Duodenal mucosa (tissue), 2 donors: ENCODE data around the gene MICAL3.

ENCODE experiments used
- H3K27ac ChIP-seq: one replicate; pipeline ENCODE4 v1.7.0; 2013; ENCODE audit warnings: low read depth, low read length
- H3K27me3 ChIP-seq, 2 donors: one replicate each; pipeline ENCODE4 v1.7.0; 2013; ENCODE audit warnings: low read length in 2 of 2, control low read depth in 1 of 2; ENCODE audit not compliant: insufficient read depth in 2 of 2, control insufficient read depth in 1 of 2
- H3K36me3 ChIP-seq, 2 donors: one replicate each; pipeline ENCODE4 v1.7.0; 2013; ENCODE audit warnings: low read length in 2 of 2, control low read depth in 1 of 2; ENCODE audit not compliant: insufficient read depth in 2 of 2, control insufficient read depth in 1 of 2
- H3K4me1 ChIP-seq, 2 donors: one replicate each; pipeline ENCODE4 v1.7.0; 2013; ENCODE audit warnings: low read length in 2 of 2, control low read depth in 1 of 2; ENCODE audit not compliant: insufficient read depth in 2 of 2, control insufficient read depth in 1 of 2
- H3K4me3 ChIP-seq, 2 donors: one replicate each; pipeline ENCODE4 v1.7.0; 2013; ENCODE audit warnings: low read length in 2 of 2, low read depth in 1 of 2
- H3K9ac ChIP-seq, 2 donors: one replicate each; pipeline ENCODE4 v1.7.0; 2013; ENCODE audit warnings: low read length in 2 of 2, low read depth in 1 of 2
- H3K9me3 ChIP-seq, 2 donors: one replicate each; pipeline ENCODE4 v1.7.0; 2013; ENCODE audit warnings: low read length in 2 of 2, control low read depth in 1 of 2; ENCODE audit not compliant: control insufficient read depth in 1 of 2

The MICAL3 gene

DNA sequence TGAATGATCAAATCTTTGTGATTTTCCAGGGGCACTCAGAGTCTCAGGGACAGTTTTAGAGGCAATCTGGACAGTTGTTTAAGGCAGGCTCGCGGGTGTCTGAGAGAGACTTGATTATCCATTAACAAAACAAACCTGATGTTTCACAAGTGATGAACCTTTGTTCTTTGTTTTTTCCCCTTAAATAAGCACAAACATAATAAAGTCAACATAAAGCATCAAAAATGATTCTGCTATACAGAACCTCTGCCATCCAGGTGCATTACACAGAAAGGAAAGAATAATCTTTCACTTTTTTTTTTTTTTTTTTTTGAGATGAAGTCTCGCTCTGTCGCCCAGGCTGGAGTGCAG, 263.2 kb downstream of the MICAL3 start:
- H3K9ac ChIP-seq = no peak overlapping the region
- no peak overlapping the region for H3K27ac ChIP-seq
- H3K27me3 ChIP-seq = no peaks in the 10 kb centered on the region
- H3K4me3 ChIP-seq = no peak overlapping the region
- no peaks in the 10 kb centered on the region for H3K4me1 ChIP-seq
- no peaks in the 10 kb centered on the region for H3K36me3 ChIP-seq
- no peaks in the 10 kb centered on the region for H3K9me3 ChIP-seq

DNA sequence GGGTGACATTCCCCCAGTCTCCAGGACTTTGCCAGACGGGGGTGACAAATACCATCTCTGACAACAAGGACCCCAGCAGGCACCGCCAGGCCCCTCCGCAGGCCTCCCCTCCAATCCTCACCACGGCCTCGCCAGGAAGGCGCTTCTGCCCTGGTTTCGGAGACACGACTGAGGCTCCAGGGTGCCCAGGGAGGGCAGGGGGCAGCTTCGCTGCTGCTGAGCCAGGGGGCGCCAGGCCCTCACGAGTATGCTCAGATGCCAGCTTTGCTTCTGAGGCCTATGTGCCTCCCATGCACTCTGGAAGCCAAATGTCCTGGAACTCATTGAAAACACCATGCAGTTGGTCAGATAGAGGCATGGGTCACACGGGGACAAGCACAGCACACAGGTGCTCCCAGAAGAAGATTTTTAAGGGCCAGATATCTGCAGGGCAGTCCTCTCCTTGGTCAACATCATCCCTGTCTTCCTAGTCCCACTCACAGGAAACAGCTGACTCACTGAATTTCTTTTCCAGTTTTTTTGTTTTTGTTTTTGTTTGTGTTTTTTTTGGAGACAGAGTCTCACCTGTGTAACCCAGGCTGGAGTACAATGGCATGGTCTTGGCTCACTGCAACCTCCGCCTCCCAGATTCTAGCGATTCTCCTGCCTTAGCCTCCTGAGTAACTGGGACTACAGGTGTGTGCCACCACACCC, 270.0 kb downstream of the MICAL3 start:
- Histone ChIP-seq H3K27ac (no peak overlapping the region), H3K4me3 (no peak overlapping the region), H3K9ac (no peak overlapping the region)

DNA sequence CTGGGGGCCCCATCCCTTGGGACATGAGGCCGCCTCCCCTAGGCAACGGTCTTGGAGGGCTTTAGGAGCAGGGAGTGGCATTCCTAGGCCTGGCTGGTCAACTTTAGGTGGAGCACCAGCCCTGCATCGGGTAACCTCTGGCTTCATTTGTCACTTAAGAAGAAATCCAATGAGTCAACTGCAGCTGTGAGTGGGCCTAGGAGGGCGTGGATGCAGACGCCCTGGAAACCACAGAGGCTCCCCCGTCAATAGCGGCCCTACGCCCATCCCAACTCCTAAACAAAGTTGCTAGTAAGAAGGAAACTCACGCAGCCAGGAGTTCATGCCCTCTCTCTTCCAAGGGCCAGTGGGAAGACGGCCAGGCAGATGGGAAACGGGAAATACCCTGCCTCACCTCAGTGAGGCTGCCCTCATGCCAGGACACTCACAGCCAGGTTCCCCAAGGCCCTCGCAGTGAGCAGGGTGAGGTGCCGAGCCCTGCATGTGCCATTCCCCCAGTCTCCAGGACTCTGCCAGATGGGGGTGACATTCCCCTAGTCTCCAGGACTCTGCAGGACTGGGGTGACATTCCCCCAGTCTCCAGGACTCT, 270.9 kb downstream of the MICAL3 start:
- H3K4me3 ChIP-seq = no peak overlapping the region
- no peak overlapping the region for H3K27ac ChIP-seq
- no peaks in the 10 kb centered on the region for H3K4me1 ChIP-seq
- H3K9me3 ChIP-seq = no peaks in the 10 kb centered on the region
- H3K9ac ChIP-seq = no peak overlapping the region
- peaks cover 0 to 5% of the 10 kb centered on the region in 2 donors for H3K36me3 ChIP-seq
- no peaks in the 10 kb centered on the region for H3K27me3 ChIP-seq

More for the DNA sequence above, 270.0 kb downstream of the MICAL3 start:
- no peaks in the 10 kb centered on the region for H3K4me1 ChIP-seq
- H3K27me3 ChIP-seq = no peaks in the 10 kb centered on the region
- H3K9me3 ChIP-seq = no peaks in the 10 kb centered on the region
- H3K36me3 ChIP-seq = peaks cover 0 to 5% of the 10 kb centered on the region in 2 donors

DNA sequence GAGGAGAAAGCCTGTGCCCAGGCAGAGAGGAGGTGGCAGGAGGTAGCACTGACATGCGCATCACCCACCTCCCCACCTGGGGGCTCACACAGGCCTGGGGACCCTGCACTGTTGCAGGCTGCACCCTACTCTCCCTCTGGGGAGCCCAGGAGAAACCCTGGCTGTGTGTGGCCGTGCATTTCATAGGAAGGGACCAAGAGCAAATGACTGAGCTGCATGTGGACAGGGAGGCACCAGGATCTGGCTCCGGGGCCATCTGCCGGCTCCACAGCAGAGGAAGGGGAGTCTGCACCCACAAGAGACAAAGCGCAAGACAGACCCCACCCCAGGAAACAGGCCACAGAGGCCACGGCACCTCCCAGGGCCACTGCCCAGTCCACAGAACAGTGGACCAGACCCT, 272.8 kb downstream of the MICAL3 start:
- H3K9me3 ChIP-seq = no peaks in the 10 kb centered on the region
- H3K9ac ChIP-seq = no peak overlapping the region
- no peak overlapping the region for H3K27ac ChIP-seq
- peaks cover 0 to 5% of the 10 kb centered on the region in 2 donors for H3K36me3 ChIP-seq
- H3K4me3 ChIP-seq = no peak overlapping the region
- no peaks in the 10 kb centered on the region for H3K27me3 ChIP-seq
- no peaks in the 10 kb centered on the region for H3K4me1 ChIP-seq

DNA sequence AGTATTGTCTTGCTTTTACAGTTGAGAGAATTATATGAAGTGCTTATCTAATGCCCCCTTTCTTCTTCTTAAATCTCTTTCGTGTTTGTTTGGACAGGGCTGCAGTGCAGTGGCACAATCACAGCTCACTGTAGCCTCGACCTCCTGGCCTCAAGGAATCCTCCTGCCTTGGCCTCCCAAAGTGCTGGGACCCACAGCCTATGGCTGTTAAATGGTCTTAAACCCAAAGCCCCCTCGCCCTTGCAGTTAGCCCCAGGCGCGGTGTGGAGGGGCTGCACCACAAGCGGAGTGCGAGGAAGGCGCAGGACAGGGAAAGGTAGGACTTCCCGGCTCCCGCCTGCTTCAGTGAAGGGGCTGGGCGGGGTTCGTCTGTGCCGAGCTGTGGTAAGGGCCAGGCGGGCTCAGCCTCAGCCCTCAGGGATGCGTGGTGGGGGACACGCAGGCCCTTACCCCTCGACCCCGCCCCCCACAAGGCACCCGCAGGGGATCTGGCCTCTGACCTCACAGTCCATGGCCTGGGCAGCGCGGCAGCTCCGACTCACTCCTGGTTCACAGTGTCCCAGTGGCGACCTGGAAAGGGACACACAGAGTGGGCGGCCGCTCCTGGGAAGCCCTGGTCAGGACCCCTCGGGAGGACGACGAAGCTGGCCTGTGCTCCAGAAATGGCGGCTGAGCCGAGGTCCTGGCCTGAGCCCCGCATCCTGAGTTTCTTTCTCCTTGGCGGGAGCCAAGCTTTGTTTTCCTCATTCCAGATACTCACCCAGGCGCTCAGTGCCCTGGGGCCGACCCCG, 274.6 kb downstream of the MICAL3 start:
- H3K4me1 ChIP-seq = no peaks in the 10 kb centered on the region
- H3K36me3 ChIP-seq = peaks cover 0 to 5% of the 10 kb centered on the region in 2 donors
- H3K4me3 ChIP-seq = no peak overlapping the region
- H3K27ac ChIP-seq = no peak overlapping the region
- no peak overlapping the region for H3K9ac ChIP-seq
- H3K9me3 ChIP-seq = no peaks in the 10 kb centered on the region
- no peaks in the 10 kb centered on the region for H3K27me3 ChIP-seq

DNA sequence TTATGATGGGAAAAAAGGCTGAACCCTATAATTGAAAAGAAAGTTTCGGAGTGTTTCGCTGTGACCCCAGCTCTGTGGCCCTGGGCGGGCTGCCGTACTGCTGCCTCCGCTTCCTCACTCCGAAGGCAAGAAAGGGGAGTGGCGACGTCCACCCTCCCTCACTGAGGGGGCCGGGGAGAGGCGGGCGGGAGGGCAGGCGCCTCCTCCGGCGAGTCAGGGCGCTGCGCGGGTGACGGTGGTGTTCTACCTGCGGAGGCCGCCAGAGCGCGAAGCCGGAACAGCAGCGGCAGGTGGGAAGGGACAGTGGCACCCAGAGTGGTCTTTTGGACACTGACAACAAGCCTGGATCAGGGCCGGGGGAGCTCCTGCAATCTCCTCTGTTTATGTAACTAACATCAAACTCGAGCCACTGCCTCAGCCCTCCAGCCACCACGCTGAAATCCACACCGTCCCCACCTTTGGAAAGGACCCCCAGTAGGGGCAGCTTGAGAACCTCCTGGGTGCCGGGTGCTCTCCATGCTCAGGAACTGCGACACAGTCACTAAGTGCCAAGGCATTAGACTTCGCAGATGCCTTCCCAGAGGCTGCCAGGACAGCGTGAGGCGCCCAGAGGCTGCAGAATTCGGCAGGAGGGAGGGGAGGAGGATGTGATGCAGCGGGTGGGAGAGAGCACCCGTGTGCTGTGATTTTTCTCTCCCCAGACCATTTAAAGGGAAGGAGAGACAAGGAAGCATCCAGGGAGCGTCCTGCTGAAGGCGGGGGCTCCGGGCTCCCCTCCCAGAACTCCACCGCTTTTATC, 275.6 kb downstream of the MICAL3 start:
- no peak overlapping the region for H3K9ac ChIP-seq
- H3K4me1 ChIP-seq = no peaks in the 10 kb centered on the region
- no peak overlapping the region for H3K27ac ChIP-seq
- H3K36me3 ChIP-seq = no peaks in the 10 kb centered on the region
- no peaks in the 10 kb centered on the region for H3K9me3 ChIP-seq
- H3K27me3 ChIP-seq = no peaks in the 10 kb centered on the region
- no peak overlapping the region for H3K4me3 ChIP-seq

DNA sequence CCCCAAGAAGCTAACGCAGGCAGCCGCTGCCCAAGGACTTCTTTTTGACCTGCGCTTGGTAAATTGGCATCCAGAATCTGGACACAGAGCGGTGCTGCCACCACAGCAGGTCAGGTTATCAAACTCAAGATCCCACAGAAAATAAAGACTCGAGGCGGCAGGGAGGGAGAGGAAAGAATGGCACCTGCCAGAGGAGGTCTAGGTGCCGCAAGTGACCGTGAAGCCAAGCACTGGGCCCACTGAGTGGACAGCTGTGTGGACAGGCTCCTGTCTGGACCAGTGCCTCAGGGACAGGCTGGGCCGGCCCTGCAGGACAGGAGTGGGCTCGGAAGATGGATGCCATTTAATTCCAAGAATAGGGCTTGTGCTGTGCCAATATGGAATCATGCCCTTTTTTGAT, 277.4 kb downstream of the MICAL3 start:
- peaks cover 0 to 5% of the 10 kb centered on the region in 2 donors for H3K4me1 ChIP-seq
- H3K36me3 ChIP-seq = peaks cover 0 to 5% of the 10 kb centered on the region in 2 donors

DNA sequence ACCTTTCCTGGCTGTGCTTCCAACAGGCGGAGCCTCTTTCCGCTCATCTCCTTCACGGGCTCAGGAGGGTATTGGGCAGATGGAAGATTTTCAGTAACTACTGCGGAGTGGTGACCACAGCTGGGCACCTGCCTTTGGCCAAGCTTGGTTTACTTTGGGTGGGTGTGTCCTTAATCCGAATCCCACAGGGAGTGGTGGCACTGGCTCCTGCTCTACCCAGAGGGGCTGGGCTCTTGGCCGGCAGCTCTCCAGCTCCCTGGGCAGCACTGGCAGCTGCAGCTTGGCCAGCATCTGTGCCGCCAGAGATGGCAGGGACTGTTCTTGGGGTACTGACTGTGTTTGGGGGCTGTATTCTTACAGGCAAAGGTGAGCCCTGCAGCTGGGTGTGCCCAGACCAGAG, 279.9 kb downstream of the MICAL3 start:
- H3K4me1 ChIP-seq = peaks cover 0 to 5% of the 10 kb centered on the region in 2 donors
- H3K27me3 ChIP-seq = no peaks in the 10 kb centered on the region
- no peaks in the 10 kb centered on the region for H3K9me3 ChIP-seq
- no peak overlapping the region for H3K27ac ChIP-seq
- H3K9ac ChIP-seq = no peak overlapping the region
- H3K36me3 ChIP-seq = peaks cover 0 to 11% of the 10 kb centered on the region in 2 donors
- H3K4me3 ChIP-seq = no peak overlapping the region

More for the DNA sequence above, 277.4 kb downstream of the MICAL3 start:
- H3K9ac ChIP-seq = no peak overlapping the region
- no peaks in the 10 kb centered on the region for H3K9me3 ChIP-seq
- no peaks in the 10 kb centered on the region for H3K27me3 ChIP-seq
- no peak overlapping the region for H3K27ac ChIP-seq
- H3K4me3 ChIP-seq = no peak overlapping the region

DNA sequence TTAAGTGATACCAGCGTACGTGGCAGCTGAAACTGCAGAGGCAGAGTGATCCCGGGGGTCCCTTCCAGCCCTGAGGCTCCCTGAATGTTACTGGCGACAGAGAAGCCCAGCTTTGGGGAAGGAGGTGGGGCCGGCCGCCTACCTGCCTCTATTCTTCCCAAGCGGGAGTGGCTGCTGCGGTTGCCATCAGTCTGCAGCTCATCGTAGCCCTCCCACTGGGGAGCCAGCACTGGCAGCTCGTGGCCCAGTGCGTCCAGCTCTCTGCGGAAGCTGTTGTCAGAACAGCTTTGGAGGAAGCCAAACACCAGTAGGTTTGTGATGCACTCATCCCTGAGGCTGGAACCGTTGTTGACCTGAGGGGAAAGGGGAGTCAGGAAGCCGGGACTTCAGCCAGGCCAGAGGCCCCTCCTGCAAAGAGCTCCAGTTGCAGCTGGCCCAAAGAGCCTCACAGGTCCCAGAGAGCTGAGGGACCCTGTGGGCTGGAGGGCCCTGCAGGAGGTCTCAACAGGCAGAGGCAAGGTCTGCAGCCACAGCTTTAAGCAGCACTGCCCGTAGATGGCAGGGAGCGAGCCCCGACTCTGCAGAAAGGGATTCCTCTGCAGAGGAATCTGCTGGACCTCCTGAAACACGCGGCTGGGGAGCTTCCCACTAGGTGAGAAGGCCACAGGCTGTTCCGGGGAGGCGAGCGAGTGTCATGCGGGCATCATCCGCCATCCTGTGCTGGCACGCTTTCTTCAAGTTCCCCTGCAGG, 280.5 kb downstream of the MICAL3 start:
- Histone ChIP-seq H3K27me3 (no peaks in the 10 kb centered on the region), H3K36me3 (peaks cover 0 to 17% of the 10 kb centered on the region in 2 donors), H3K9ac (no peak overlapping the region), H3K4me3 (no peak overlapping the region), H3K4me1 (peaks cover 0 to 5% of the 10 kb centered on the region in 2 donors), H3K9me3 (no peaks in the 10 kb centered on the region), H3K27ac (no peak overlapping the region)
